ENCODE results near the gene PMPCA.

PMPCA gene

DNA sequence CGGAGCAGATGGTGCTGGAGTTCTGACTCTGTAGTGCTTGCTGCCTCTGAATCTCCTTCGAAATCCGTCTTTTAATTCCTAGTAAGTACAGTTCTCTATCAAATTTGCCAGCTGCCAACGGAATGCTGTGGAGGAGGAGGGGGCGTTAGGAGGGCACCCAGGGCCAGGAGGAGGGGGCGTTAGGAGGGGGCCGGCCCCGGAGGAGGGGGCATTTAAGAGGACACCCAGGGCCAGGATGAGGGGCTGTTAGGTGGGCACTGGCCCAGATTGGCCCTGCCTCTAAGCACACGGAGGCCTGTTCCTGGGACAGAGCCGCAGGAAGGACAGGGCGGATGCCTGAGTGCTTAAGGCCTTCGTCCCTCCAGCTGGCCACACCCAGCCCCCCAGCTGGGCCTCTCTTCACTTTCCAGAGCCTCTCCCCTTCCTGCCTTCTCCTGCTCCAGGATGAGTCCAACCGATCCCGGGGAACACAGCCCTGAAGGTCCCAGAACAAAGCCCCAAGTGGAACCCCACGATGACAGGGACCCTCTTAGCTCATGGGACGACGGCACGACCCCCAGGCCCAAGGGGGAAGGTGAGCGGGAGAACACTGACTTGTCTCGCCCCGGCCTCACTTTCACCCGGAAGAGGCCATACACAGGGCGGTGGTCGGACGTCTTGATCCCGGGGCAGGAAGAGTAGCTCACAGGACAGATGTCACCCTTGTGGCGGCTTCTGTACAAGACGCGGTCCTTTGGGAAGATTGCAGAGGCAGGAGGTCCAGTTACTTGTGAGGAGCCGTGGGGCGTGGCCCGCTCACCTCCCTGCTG lies 19.4 kb downstream of the PMPCA start:
- DNase-seq (ENCODE audit: low read depth, low spot score) = no peak
- H3K4me3 ChIP-seq (ENCODE audit: low read length) = no peak overlapping the region

DNA sequence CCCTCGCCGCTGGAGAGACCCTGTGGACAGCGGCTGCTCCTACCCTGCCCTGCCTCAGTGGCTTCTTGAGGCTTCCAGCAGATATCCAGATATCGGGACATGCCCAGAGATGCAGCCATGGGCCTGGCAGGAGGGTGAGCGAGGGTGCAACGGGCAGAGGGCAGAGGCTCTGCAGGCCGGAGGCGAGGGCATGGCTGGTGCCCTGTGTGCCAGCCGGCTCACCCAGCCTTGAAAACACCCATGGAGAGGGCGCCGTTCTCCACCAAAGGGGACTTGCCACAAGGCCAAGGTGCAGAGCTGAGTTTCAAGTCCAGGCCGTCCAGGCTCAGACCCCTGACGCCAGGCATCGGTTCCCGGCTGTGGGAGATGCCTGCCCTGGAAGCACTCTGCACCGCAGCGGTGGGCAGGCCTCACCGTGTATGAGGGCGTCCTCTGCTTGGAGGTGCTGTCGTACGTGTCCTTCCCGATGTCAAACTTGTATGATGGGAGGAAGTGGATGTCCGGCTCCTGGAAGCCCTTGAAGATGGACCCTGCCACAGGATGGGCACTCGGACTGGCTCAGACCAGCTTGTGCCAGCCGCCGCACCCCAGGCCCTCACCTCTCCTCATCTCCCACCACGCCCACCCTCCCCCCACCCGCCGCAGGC lies 20.3 kb downstream of the PMPCA start:
- no peak overlapping the region for H3K4me3 ChIP-seq (ENCODE audit: low read length)
- no peak for DNase-seq (ENCODE audit: low read depth, low spot score)

DNA sequence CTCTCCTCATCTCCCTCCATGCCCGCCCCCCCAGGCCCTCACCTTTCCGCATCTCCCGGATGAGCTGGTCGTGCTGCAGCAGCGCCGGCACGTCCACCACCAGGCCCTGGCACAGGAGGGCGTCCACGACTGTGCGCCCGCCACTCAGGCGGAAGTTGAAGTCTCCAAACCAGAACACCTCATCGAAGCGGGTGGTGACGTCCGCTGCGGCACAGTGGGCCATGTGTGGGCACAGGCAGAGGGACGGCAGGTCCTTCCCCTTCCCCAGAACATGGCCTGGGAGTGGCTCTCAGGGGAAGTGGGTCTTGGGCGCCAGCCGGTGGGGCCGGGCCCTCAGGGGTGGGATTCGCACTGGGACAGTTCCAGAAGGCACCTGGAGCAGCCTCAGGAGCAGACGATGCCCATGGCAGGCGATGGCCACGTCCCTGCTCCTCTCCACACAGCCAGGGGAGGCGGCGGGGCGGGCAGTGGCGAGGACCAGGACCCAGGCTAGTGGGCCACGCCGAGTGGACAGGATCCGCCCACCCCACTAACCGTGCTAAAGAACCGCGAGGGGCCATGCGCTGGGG lies 21.4 kb downstream of the PMPCA start:
- H3K4me3 ChIP-seq (ENCODE audit: low read length) = no peak overlapping the region

DNA sequence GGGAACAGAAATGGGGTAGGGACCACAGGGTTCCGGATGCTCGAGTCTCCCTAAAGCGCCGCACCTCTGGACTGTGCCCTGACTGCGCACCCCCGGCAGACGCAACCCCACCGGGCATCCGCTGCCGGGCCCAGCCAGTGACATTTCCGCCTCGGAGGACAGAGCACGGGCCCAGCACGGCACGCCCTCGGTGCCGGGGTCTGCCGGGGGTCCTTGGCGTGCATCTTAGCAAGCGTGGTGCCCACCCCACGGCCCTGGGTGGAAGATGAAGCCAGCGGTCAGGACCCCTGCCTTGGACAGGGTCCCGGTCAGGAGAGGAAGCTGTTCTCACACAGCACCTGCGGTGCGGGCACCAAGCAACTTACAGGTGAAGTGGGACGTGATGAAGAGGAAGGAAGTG lies 22.1 kb downstream of the PMPCA start:
- H3K4me3 ChIP-seq (ENCODE audit: low read length) = no peak overlapping the region
- no peak for DNase-seq (ENCODE audit: low read depth, low spot score)

More for the DNA sequence above, 21.4 kb downstream of the PMPCA start:
- no peak for DNase-seq (ENCODE audit: low read depth, low spot score)

DNA sequence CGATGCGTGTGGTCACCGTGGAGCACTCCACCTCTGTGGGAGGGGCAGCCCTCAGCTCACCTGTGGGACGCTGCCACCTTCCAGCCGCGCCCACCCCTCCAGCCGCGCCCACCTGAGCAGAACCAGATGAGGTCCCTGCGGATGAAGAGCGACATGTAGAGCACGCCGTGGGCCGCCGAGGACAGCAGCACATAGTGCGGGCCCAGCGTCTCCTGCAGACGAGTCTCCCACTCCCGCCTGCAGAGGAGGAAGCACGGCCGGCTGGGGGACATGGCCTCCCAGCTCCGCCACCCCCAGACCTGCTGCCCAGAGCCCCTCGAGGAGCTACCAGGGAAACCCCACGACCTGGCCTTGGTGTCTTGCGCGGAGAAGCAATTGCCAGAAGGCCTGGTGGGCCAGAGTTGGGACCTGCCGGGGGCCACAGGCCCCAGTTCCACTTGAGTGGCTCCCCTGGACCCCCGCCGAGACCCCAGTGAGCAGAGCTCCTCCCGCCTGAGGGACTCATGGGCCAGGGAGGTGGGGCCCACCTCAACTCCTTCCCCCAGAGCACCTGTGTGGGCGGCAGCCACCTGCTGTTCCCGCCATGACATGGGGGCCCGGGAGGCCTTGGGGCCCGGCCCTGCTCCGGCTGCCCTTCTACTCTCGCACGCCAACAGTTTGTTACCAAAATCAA lies 22.7 kb downstream of the PMPCA start:
- DNase-seq (ENCODE audit: low read depth, low spot score) = no peak
- H3K4me3 ChIP-seq (ENCODE audit: low read length) = no peak overlapping the region

DNA sequence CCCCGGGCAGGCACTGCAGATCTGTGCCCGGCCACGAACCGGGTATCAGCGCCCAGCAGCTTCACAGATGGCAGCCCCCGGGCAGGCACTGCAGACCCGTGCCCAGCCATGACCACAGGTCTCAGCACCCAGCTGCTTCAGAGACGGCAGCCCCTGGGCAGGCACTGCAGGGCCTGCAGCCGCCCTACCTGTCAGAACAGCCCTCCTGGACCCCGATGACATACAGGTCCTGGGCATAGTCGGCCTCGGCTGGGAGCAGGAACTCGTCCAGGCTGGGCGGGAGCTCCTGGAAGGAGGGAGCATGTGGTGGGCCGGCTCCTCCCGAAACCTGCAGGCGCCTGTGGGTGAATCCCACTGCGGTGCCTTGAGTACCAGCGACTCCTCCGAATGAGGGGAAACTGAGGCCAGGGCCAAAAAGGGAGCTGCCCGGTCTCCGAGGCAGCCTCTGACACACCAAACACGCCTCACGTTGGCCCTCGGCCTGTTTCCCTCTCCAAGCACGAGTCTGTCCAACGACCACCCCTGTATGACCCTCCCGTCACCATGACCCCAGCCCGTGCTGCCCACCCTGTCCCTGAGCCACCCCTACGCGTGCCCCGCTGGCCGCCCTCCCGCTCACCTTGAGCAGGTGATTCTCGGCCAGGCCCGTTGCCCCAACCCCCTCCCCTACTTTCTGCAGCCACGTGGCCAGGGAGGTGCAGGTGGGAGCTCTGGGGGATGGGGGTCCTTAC lies 23.6 kb downstream of the PMPCA start:
- no peak for DNase-seq (ENCODE audit: low read depth, low spot score)
- H3K4me3 ChIP-seq (ENCODE audit: low read length) = no peak overlapping the region

DNA sequence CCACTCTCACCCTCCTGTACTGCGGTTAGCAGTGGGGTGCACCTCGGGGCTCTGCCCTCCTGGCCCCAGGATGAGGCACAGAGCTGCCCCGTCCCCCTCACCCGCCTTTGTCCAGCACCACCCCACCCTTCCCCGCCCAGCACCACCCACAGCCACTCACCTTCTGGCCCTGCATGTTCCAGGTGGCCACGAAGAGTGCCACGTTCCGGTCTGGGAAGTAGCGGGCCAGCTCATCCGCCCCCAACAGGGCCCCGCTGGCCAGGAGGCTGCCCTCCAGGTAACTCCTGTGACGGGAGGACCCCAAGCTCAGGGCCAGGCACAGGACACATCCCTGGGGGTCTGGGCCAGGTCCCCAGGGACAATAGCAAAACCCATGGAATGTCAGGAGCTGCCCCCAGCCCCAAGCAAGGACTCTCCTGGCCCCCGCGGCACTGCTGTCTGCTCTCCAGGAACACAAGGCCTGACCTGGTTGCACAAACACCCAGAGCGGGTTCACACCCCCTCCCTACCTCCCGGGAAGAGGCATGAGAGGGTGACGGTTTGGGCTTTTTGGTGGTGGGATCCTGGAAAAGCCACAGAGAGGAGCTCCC lies 24.2 kb downstream of the PMPCA start:
- DNase-seq (ENCODE audit: low read depth, low spot score) = no peak
- no peak overlapping the region for H3K4me3 ChIP-seq (ENCODE audit: low read length)

DNA sequence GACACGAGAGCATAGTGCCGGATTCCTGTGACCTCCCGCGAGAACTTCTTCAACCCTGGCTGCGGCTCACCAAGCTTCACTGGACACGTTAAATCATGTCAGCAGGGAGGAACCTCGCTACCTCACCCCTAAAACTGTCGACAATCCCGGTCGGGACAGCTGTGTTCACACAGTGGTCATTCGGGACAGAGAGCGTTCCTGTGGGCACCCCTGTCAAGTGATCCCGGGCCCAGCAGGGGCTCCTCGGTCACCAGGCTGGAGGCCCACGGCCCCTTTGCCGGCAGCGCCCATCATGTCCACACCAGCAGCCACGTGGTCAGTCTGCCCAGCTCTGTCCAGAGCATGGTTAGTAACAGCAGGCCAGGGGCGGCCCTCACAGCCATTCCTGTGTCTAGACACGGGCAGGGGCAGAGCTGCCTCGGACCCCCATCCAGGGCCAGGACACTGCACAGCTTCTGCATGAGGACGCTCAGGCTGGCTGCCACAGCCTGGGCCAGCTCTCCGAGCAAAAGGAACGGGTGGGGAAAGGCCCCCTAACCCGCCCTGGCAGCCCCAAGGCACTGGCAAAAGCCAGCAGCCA lies 25.7 kb downstream of the PMPCA start:
- no peak for DNase-seq (ENCODE audit: low read depth, low spot score)
- H3K4me3 ChIP-seq (ENCODE audit: low read length) = no peak overlapping the region

DNA sequence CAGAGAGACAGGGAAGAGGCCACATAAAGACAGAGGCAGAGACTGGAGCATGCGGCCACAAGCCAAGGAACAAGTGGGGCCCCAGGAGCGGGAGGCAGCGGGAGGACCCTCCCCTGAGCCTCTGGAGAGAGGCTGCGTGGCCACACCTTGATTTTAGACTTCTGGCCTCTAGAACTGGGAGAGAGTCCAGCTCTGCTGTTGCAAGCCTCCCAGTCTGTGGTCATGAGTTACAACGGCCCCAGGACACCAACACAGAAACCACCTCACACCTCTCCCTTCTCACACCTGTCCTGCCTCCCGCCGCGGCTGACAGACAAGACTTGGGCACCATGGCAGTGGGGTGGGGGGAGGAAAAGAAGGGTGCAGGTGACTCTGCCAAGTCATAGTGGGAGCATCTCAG lies 27.0 kb downstream of the PMPCA start:
- no peak for DNase-seq (ENCODE audit: low read depth, low spot score)
- no peak overlapping the region for H3K4me3 ChIP-seq (ENCODE audit: low read length)

DNA sequence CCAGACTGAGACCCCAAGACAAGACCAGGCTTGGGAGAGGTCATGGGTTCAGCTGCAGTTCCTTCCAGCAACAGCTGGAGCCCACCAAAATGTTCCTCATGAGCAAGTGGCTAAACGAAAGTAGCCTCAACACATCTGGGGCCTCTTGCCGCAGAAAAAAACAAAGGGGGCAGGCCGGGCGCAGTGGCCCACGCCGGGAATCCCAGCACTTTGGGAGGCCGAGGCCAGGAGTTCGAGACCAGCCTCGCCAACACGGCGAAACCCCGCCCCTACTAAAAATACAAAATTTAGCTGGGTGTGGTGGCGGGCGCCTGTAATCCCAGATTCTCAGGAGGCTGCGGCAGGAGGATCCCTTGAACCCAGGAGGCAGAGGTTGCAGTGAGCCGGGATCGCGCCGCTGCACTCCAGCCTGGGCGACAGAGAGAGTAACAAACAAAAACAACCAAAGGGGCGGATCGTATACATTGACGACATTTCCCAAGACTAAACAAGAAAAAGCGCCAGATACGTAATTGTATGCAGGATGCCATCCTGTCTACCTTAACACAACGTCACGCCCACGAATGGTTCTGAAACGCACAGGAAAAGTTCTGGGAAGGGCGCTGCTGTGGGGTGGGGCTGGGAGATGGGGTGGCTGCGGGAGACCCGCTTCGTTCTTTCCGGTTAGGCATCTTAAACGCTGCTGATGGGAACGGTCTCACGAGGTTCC lies 27.5 kb downstream of the PMPCA start:
- DNase-seq (ENCODE audit: low read depth, low spot score) = no peak
- no peak overlapping the region for H3K4me3 ChIP-seq (ENCODE audit: low read length)

DNA sequence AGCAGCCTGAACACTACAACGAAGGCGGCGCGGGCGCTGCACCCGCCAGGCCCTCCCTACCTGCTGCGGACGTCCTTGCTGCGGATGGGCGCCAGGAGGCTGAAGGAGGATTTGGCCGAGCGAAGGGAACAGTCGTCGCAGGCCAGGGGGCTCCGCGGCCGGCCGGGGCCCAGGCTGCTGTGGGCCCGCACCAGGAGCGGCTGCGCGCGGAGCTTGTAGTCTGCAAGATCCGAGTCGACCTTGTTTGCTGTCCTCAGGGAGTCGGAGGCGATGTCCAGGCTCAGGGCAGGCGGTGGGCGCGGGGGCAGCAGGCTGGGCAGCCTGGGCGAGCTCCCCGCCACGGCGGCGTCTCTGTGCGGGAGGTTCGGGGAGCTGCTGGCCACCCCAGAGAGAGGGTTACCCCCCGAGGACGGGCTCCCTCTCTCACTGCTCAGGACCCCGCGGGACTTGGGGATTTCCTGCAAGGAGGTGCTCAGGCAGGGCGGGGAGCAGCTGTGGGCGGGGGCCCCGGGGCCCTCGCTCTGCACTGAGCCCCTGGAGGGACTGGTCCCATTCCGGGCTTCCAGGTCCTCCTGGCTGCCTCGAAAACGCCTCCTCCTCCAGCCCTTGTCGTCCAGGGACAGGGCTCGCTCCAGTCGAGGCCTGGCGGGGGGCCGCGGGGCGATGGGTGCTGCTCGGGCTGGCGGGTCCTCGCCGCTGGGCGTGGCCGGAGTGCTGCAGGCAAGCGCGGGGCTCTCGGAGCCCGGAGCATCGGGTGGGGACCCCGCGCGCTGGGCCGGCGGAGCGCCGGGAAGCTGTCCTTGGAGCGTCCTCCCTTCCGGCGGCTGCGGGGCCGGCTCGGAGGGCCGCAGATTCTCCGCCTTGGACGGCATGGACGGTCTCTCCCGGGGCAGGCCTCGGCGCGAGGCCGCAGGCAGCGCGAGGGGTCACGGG lies 28.4 kb downstream of the PMPCA start:
- H3K4me3 ChIP-seq (ENCODE audit: low read length) = peak overlapping the region; percentile 58
- no peak for DNase-seq (ENCODE audit: low read depth, low spot score)

DNA sequence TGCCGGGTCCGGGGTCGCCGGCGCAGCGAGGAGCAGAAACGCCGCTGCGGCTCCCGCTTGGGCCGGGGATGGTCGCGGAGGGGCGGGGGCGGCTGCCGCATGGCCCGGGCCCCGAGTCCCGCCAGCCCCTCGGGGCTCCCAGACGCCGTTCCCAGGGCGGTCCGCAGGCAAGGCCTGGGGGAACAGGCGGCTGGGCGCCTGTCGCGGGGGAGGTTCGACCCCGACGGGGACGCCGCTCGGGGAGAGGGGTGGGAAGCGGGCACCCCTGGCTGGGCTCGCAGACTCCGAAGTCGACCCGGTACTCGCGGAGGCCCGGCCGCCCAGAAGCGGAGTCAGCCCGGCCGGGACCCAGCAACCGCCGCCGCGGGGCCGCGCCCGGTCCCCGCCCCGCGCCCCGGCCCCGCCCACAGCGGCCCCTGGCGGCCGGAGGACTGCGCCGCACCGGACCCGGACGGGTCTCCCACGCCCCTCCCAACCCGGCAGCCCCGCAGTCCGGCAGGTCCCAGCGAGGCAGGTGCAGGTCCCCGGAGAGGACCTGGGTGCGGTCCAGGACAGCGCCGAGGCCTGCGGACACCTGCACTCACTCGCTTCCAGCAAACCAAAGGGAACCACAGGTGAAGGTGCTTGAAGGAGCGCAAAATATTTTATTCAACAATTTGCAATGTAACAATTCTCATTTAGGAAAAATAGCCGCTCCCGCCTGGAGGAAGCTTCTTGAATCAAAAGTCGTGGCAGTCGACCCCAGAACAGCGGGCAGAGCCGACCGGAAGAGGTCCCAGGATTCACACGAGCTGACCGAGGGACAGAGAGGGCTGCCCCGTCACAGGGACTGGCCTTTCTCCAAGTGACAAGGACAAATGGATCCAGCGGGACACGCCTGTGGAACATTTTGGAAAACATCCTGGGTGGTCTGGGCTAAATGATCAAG lies 29.3 kb downstream of the PMPCA start, which contains the start of gene INPP5E:
Gene INPP5E, minus strand, starts transcription at position 365 of the 928 bp plus-strand sequence. CDS start 426 bp downstream, outside the sequence.
- peak within 1 kb of the TSS; percentile 58 for H3K4me3 ChIP-seq (ENCODE audit: low read length)
- DNase-seq (ENCODE audit: low read depth, low spot score) = peak; percentile 30

DNA sequence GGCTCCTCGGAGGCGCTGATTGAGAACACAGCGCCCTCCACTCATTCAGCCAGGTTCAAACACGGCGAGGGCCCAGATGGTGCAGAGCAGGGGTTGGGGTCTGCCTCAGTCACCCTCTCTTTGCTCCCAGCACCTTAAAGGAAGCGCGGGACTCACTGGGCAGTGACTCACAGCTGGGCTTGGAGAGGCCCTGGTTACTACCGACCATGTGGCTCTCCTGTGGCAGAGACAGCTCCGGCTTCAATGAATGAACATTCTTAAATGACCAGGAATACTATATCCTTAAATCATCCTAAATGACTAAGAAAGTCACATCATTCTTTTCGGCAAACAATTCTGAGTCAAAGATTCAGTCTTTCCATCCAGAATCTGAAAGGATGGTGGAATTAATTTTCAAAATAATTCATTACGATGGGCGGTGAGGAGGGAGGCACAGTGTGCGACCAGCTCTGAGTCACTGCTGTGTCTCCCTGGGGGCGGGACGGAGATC lies 30.8 kb downstream of the PMPCA start:
- no peak overlapping the region for H3K4me3 ChIP-seq (ENCODE audit: low read length)
- DNase-seq (ENCODE audit: low read depth, low spot score) = no peak

DNA sequence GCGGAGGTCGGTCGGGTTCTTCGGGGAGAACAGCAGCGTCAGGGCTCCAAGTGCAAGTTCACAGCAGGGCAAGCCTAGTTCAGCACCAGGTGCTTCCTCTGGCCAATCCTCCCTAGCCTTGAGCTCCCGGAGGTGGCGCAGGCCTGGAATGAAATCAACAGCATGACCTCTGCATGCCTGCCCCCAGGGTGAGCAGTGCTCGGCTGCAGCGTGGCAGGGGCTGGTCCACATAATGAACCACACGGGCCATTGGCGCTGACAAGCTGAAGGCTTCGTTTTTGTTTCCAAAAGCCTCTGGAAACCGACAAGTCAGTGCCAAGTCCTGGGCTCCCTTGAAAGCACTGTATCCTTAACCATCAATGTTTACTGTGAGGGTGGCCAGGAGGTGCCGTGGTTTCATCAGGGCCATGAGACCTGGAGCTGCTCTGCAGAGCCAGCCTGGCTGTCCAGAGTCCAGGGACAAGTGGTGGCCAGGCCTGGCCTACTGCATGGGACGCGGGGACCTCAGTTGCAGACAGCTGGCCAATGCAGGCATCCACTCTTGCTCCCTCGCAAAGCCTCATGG lies 31.3 kb downstream of the PMPCA start:
- H3K4me3 ChIP-seq (ENCODE audit: low read length) = no peak overlapping the region
- no peak for DNase-seq (ENCODE audit: low read depth, low spot score)

DNA sequence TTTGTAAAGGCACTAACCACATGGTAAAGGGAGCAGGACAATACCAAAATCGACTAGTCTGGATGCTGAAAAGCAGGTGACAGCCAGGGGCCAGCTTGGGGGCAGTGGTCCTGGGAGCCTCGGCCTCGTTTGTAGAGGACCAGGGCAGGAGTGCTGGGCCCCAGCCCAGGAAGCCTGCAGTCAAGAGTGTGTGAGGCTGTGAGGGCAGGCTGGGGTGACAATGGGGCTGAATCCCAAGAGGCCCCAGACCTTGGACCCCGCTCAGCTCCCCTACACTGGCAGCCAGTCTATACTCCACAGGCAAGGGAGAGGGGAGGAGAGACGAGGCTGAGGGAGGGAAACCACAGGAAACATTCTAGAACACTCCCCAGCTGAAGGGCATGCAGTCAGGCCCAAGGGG lies 31.8 kb downstream of the PMPCA start:
- no peak for DNase-seq (ENCODE audit: low read depth, low spot score)

More for the DNA sequence above, 31.8 kb downstream of the PMPCA start:
- H3K4me3 ChIP-seq (ENCODE audit: low read length) = no peak overlapping the region
